GM19395 (cell line): ENCODE results near the gene CAPZB.

Experiments
- ATAC-seq: cut with Tn5 transposase; IDR thresholded peaks from one replicate; pipeline ENCODE4 v1.9.1; 2021; ENCODE audit warnings: mild to moderate bottlenecking, moderate library complexity; ENCODE audit not compliant: unreplicated experiment

Gene CAPZB

DNA sequence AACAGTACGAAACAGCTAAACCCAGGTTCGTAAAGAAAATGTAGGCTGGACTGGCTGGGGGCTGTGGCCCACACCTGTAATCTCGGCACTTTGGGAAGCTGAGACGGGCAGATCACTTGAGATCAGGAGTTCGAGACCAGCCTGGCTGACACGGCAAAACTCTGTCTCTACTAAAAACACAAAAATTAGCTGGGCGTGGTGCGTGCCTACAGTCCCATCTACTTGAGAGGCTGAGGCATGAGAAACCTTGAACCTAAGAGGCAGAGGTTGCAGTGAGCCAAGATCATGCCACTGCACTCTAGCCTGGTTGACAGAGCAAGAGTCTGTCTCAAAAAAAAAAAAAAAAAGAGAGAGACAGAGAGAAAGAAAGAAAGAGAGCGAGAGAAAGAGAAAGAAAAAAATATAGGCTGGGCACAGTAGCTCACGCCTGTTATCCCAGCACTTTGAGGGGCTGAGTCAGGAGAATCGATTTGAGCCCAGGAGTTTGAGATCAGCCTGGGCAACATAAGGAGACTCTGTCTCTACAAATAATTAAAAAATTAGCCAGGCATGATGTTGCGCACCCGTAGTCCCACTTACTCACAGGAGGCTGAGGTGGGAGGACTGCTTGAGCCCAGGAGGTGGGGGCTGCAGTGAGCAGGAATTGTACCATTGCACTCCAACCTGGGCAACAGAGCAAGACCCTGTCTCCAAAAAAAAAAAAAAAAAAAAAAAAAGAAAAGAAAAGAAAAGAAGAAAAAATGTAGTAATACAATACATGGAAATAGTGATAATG, 35.7 kb downstream of the CAPZB start:
- ATAC-seq: no peak

DNA sequence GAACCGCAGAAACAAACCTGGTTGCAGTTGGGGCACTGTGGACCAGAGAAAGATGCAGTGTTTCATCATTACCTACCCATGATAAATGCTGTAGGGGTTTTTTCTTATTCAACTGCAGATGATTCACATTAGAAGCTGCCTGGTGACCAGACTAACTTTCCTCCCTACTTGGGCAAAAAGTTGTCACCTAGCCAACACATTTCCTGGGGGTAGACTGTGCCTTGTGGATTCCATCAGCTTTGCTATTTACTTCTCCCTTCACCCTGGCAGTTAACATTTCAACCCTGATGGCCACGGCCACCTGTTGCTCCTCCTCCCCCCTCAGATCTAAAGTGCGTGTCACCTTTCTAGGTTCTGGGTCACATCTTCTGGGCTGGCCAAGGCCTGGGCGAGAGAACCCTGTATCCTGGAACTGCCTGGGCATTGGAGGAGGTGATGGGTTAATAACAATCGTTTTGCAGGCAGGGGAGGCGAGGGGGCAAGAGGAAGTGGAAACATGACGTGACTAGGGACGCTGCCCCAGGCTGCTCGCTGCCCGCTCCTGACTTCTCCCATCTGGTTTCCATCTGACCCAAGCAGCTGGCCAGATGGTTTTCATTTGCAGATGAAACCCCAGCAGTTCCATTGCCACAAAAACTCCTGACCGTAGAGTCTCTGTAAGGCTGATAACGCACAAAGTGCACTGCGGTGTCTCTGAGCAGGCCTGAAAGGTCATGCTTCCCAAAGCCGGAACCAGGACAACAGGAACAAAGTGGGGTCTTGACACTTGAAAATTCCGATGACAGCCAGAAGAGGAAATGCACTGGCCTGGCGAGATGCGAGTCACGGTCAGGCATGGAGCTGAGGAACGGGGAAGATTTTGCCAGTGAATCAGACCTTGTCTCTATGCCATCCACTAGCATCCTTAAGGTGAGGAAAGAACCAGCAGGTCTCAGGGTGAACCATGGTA, 36.6 kb downstream of the CAPZB start:
- no peak for ATAC-seq

DNA sequence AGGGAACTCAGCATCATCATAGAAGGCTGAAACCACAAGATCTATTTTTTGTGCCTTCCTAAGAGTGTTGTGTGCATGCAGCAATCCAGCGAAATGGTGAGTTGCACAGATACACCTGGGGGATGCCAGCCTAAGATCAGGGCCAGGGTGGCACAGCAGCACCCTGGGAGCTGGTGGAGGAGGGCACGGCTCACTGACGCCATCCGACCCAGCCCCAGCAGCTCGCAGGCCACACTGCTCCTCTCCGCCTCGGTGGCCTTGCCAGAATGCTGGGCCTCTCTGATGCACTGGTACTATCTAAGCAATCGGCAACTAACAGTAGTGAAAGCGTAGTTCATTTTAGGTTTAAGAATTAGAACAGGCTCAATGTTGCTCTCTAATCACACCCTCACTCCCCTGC, 37.8 kb downstream of the CAPZB start:
- no peak for ATAC-seq

DNA sequence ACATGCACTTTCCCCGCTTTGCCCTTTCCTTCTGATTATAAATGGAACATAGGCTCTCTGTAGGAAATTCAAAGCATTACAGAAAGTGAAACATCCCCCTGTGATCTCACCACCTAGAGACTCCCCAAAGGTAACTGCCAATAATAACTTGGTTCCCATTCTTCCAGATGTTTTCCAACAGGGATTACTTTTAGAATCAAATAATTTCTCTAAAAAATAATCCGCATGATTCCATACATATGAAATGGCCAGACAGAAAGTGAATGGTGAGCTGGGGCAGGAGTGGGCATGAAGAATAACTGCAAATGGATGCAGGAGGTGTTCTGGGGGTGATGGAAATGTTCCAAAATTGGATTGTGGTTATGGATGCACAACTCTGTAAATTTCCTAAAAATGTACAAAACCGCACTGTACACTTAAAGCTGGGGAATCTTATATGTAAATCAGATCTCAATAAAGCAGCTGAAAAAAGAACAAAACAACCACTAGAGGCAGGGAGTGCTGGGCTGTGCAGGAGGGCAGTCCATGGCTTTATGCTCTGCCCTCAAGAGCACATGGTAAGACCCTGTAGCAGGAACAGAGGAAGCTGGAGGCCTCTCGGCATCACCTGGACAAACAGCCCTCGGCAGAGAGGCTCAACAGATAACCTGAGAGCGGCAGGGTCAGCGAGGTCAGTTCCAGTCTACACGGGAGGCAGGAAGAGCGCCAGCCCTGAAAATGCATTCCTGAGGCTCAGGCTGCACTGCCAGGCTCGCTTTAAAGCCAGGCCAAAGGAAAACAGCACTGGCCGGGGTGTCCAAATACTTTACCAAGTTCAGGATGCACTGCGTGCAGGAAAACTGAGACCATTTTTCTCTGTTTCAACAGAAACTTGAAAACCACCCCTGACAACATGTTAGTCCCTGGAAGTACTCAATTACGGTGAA, 39.7 kb downstream of the CAPZB start:
- no peak for ATAC-seq

DNA sequence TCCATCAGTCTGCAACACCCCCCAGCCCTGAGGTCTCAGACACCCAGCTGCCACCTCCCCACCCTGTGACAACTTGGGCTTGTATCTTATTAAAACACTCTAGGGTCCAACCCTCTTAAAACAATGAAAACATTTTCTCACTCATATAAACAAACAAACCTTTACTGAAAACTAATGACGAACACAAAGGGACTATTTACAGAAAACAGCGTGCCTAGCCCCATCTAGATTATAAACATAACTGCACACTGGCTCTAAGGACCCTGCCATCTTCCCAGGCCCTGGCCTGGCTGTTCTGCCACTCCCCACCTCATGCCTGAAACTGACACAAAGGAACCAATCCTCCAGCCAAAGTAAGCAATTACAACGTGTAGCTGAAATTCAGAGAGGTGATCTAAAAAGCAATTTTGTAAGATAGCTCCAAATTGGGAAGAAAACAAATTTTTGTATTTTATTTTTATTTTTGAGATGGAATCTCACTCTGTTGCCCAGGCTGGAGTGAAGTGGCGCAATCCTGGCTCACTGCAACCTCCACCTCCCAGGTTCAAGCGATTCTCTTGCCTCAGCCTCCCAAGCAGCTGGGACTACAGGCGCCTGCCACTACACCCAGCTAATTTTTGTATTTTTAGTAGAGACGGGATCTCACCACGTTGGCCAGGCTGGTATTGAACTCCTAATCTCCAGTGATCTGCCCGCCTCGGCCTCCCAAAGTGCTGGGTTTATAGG, 40.9 kb downstream of the CAPZB start:
- no peak for ATAC-seq

DNA sequence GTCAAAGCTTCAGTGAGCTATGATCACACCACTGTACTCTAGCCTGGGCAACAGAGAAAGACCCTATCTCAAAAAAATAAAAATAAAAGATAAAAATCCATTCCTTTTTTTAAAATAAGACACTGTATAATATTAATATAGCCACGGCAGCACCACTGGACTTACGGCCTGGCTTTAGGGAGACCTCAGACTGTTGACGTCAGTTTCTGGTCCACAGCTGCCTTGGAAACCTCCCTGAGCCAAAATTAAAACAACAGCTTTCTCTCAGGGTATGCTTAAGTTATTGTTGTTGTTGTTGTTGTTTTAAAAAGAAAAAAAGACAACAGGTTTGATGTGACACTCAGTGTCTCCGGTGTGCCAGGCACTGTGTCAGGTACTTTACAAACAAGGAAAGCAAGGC, 42.0 kb downstream of the CAPZB start:
- ATAC-seq: no peak

DNA sequence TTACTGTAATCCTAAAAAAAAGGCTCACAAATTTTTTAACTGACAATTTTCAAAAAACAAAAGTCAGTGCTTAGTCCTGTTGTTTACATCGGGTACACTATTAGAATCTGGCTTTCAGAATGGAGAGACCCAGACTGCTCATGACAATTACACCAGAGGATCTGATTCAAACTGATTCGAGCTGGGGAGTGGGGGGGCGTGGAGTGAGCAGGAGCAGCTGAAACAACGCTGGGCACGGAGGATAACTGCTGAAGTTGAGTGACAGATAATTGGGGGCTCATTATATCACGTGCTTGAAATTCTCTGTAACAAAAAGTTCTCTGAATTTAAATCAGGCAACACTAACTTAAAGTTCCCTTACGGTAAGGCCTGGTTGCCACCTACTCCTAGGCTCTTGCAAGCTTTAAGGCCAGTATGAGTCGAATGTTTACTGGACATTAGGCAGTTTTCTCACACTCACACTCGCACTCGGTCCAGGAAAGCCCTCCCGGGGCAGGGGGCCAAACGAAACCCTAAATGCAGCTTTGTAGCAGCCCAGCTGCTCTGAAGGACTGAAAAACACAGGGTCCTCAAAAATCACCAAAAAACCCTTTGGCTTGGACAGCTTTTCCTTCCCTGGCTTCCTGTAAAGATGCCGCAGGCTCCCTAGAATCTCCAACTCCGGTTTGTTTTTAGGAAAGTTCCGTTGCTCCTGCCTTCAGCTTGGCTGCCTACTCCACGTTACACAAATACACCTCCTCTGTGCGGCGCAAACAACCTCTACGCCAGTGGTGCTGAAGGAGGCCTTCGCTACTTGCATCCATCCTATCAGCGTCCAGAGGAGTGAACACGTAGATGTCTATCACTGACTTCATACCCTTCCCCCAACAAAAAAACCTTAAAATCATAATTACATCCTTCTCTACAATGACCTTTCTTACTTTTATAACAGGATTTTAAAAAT, 42.9 kb downstream of the CAPZB start:
- ATAC-seq: no peak

DNA sequence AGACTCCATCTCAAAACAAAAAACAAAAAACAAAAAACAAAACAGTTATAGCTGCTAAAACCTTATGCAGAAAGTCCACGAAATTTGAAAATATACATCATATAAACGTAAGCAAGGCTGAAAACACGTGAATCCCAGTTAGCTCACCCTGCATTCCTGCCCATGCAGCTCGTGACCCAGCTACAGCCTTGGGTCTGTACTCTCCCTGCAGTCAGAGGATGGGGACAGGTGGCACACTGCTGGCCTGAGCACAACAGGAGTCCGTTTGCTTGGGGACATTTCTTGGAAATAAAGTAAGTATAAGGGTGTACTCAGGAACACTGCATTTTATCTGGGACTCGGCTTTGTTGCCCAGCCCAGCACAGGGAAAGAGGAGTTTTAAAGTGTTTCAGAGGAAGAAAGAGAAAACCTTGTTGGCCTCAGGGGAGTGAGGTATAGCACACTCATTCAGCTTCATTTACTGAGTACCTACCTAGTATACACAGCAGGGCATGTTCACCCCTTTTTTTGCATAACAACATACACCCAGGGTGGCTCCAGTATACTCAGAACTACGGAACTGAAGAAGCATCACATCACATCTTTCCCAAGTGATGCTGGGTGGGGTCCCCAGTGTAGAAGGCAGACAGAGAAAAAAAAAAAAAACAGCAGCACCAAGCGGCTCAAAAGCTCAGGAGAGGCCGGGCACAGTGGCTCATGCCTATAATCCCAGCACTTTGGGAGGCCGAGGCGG, 44.1 kb downstream of the CAPZB start:
- ATAC-seq: no peak

DNA sequence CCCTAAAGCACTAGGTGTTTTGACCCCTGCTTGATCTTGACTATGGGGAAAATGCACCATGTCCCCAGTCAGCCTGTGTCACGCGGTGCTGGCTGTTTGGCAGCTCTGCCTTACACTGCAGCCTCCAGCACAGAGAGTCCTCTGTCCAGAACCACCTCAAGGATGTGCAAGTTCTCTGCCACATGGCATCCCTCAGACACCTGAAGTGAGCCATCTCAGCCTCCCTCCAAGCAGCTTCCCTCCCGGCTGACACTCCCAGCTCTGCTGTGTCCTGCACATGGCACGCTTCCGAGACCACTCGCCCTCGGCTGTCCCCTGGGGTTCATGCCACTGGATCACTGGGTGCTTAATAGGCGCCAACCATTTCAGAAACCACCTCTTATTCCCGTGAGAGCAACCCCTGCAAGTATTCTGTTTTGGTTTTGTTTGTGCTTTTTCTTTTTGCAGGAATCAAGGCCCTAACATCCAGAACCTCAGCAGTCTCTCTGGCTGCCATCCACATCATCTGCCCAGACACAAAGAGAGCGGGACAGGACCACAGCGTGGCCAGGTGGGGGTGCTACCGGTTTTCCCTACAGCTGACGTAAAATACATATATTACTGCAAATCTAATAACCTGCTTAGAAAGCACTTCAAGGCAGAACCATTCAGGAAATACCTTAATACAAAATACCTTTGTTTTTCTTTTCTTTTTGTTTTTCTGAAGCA, 45.7 kb downstream of the CAPZB start:
- no peak for ATAC-seq

DNA sequence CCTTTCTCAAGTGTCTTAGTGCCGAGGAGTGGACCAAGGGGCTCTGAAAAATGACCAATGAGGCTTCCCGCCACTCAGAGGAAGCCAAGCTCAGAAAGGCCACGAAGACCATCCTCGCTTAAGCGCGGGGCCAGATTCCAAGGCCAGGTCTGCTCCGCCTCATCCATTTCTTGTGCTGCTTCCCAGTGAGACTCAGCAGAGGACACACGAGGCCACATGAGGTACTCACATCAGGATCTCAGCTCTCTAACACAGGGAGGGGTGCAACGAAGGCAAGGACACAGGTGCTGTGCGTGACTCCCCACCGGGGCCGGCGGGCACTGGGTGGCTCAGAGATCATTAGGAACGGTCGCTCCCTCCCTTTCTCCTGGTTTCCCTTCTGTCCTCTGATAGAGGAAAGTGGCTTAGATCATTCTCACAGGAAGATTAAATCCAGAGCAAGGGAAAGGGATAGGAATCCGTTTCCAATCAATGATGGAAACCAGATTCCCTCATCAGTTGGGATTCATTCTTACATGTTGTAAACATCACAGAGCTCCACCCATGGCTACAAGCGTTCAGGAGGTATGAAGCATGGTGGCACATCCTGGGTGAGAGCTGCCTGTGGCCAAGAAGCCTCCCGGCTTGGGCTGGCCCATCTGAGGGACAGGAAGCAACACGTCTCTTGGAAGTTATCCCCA, 46.7 kb downstream of the CAPZB start:
- ATAC-seq: no peak

DNA sequence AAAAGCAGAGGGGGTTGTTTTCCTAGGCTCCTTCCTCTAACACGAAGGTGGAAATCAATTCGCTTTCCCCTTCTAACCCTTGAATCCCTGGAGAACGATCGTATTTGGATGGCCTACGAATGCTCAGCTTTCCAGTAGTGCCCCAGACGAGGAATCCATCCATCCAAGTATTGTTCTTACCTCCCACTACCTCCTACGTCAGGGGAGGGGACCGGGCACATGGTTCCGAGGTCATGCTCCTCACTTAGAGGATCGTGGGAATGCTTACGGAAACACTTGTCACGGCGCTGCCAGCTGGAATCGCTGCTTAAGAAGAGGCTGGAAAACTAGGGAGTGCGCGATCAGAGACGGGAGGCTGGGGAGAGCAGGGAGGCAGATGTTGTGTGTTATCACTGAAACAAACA, 47.4 kb downstream of the CAPZB start:
- ATAC-seq: no peak

DNA sequence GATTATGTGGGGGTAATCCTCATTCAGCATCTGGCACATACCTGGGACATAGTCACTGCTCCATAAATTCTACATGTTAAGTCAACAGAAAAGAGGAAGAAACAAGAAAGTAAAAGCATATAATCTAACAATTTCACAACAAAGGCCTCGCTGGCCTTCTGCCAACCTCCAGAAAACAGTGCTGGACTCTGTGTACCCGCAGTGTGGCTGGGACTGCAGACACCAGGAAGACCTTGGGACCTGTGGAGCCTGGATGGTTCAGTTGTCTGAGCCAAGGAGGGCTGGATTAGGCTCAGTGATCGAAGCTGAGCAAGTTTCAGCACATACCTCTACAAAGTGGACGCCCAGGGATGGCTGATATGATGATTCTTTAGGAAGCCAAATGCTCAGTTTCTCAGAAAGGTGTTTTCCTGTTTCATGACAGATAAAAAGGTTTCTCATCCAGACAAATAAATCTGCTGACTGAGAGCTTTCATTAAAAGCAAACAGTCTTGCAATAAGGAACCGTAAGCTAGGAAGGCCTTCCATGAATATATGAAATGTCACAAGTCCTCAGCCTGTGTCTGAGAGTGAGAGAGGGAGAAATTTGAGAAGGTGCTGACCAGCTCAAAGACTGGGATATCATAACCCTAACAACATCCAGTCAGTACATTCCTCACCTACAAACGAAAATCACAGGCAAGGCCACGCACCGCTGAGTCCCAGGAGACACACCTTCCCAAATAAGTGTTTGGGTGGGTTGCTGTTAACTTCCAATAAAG, 48.4 kb downstream of the CAPZB start:
- no peak for ATAC-seq

DNA sequence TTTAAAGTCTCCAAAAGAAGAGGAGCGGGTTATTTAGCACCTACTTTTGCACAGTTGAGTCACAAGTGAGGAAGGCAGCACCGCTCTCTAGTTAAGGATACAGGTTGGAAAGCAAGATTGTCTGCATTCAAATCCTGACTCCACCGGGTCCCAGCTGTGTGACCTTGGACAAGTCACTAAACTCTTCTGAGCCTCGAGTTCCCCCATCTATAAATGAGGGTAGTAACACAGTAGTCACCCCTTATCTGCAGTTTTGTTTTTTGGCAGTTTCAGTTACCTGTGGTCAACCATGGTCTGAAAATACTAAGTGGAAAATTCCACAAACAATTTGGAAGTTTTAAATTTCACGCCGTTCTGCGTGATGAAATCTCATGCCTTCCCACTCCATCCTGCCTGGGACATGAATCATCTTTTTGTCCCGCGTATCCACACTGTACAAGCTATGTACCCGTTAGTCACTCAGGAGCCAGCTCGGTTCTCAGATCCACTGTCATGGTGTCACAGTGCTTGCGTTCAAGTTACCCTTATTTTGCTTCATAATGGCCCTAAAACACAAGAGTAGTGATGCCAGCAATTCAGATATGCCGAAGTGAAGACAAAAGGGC, 49.4 kb downstream of the CAPZB start:
- ATAC-seq: no peak

DNA sequence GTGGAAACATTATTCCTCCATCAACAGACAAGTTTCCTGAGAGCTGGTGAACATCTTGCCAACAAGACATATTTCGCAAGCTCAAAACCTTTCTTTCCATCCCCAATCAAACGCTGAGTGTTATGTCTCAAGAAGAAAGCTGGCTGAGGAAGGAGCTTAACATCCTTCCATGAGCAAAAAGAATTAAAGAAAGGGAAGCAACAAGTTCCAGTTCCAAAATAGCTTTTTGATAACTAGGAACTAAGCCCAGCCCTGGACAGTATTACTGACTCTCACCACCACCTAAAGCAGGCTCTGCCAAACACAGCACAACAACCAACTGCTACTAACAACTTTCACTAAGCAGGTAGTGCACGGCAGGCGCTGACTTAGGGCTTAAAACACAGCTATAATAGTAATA, 50.2 kb downstream of the CAPZB start:
- ATAC-seq: no peak

DNA sequence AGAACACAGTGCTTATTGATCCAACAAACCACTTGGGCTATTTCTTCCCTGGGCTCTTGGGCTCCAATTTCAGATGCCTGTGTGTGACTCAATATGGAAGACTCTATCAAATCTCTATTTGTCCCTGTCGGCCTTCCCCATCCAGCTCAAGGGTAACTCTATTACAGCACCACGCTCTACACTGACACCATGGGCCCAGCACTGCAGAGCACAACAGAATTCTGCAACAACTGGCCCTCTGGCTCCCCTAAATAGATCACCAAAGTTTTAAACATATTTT, 51.7 kb downstream of the CAPZB start:
- ATAC-seq: no peak

DNA sequence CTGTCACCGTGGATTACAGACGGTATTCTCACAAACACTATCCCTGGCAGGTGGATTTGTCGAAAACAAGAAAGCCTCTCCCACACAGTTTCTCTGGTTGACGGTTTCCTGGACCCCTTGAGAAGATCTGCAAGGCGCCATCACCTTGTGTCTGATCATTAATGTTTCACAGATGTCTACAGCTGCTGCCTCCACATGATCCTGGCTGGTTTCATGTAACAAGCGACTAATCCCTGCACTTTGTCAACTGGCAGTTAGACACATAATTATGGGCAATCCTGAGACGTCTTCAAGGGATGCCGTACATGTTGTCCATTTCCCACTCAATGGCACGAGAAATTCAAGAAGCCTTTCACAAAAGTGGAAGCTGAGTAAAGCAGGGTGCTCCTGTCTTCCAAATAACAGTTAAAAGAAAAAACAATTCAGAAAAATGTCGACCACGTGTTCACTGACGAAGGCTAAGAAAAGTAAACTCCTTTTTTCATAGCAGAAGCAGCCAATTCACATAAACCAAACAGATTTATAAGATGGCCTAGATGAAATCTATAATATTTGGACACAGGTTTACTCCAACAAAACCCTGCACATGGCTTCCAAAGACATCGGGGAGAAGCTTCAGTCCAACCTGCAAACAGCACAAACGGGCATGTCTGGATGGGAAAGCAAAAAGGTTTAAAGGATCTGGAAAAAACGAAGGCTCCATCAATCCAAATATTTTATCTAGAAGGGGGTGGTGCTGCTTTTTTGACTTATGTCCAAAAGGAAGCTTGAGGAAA, 52.2 kb downstream of the CAPZB start:
- ATAC-seq: no peak
